ENCODE results near the gene RIPK4. TPM values are rescaled to one million over a fixed set of nuclear protein-coding genes. Genes with fewer than 3 reads are reported as not detected.

RIPK4 gene
- total and polyA plus RNA-seq, 2 of the 13 experiments (the other 11 are each of a cell fraction or from before 2014, with no cell fraction given), result 3.1 to 4.9 TPM

DNA sequence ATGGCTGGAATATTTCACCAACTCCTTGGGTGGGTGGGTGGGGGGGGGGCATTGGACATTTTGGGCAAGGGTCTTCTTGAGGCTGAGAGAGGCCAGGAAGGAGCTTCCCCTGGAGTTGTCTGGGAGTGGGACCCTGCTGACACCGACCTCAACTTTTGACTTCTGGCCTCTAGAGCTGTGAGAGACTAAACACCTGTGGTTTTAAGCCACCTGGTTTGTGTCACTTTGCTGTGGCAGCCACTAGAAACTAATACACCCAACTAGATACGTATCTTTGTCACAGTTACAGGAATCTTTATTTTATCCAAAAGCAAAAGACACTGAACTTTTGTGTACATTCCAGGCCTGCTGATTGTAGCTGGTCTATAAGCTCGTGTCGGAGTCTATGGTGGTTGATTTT is 9.9 kb upstream of the RIPK4 start:
- H4K20me1 ChIP-seq (ENCODE audit: insufficient read depth, low read length), result no peaks in the 10 kb centered on the region
- FAIRE-seq, result no peak
- no peak for DNase-seq (ENCODE audit: low spot score)
- intact Hi-C loops (cut with micrococcal nuclease; ENCODE audit: unreplicated experiment) (no loop called here), in situ Hi-C loops (cut with HindIII; ENCODE audit: extremely low pct_ligation_motif_present, low pct_unique_long_range_greater_than_20kb) (loop anchor here (5.0 kb wide), 1 partner anchor 164 kb away; no protein-coding TSS in a partner anchor)
- H2AFZ ChIP-seq (ENCODE audit: low read length), result no peak overlapping the region
- BruUV-seq (replicated peaks), result no TSS peak
- no peak overlapping the region for H3K4me3 ChIP-seq (replicated peaks in 1 of 3; ENCODE audit: insufficient read depth in 1 of 3, low read depth in 2 of 3, low read length in 3 of 3)
- ChIA-PET POLR2A (interaction anchor here (1.2 kb wide), 2 partner anchors 9 to 61 kb away, joined by 3 to 6 read pairs; partner anchors contain the start of gene RIPK4), CTCF (ENCODE audit: low intra/inter-chr PET ratio, low total read pairs) (interaction anchor here (4.1 kb wide), 1 partner anchor 165 kb away, joined by 51 read pairs; no protein-coding TSS in a partner anchor)
- no peak for ATAC-seq
- H3K27ac ChIP-seq (ENCODE audit: extremely low read length, insufficient read depth, low read length), result no peak overlapping the region
- H3K36me3 ChIP-seq (replicated peaks in 1 of 2; ENCODE audit: control insufficient read depth in 1 of 2, insufficient read depth in 2 of 2, low read length in 2 of 2), result no peaks in the 10 kb centered on the region
- no peak overlapping the region for H3K4me2 ChIP-seq (ENCODE audit: low read depth, low read length)
- peaks cover 4 to 49% of the 10 kb centered on the region in 2 experiments for H3K27me3 ChIP-seq (ENCODE audit: control insufficient read depth in 1 of 2, insufficient read depth in 2 of 2, low read length in 2 of 2)
- H3K9me3 ChIP-seq (ENCODE audit: low read length), result no peaks in the 10 kb centered on the region
- 67% methylated on average over 4 of the region's 4 CpGs for WGBS (ENCODE audit: low lambda C conversion rate)
- H3K4me1 ChIP-seq (ENCODE audit: insufficient read depth, low read length), result peaks cover 37% of the 10 kb centered on the region
- no peak overlapping the region for H3K9ac ChIP-seq (ENCODE audit: insufficient read depth, low read depth, low read length)
- H3K79me2 ChIP-seq (ENCODE audit: insufficient read depth, low read length), result no peaks in the 10 kb centered on the region
- TF ChIP-seq, protein P1, sequence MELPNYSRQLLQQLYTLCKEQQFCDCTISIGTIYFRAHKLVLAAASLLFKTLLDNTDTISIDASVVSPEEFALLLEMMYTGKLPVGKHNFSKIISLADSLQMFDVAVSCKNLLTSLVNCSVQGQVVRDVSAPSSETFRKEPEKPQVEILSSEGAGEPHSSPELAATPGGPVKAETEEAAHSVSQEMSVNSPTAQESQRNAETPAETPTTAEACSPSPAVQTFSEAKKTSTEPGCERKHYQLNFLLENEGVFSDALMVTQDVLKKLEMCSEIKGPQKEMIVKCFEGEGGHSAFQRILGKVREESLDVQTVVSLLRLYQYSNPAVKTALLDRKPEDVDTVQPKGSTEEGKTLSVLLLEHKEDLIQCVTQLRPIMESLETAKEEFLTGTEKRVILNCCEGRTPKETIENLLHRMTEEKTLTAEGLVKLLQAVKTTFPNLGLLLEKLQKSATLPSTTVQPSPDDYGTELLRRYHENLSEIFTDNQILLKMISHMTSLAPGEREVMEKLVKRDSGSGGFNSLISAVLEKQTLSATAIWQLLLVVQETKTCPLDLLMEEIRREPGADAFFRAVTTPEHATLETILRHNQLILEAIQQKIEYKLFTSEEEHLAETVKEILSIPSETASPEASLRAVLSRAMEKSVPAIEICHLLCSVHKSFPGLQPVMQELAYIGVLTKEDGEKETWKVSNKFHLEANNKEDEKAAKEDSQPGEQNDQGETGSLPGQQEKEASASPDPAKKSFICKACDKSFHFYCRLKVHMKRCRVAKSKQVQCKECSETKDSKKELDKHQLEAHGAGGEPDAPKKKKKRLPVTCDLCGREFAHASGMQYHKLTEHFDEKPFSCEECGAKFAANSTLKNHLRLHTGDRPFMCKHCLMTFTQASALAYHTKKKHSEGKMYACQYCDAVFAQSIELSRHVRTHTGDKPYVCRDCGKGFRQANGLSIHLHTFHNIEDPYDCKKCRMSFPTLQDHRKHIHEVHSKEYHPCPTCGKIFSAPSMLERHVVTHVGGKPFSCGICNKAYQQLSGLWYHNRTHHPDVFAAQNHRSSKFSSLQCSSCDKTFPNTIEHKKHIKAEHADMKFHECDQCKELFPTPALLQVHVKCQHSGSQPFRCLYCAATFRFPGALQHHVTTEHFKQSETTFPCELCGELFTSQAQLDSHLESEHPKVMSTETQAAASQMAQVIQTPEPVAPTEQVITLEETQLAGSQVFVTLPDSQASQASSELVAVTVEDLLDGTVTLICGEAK (IDR thresholded peaks at IDR 0.05), result no peak
- TF ChIP-seq, protein P1 (CRISPR knock-in tag; IDR thresholded peaks at IDR 0.05), result no peak
- TF ChIP-seq, protein P2, sequence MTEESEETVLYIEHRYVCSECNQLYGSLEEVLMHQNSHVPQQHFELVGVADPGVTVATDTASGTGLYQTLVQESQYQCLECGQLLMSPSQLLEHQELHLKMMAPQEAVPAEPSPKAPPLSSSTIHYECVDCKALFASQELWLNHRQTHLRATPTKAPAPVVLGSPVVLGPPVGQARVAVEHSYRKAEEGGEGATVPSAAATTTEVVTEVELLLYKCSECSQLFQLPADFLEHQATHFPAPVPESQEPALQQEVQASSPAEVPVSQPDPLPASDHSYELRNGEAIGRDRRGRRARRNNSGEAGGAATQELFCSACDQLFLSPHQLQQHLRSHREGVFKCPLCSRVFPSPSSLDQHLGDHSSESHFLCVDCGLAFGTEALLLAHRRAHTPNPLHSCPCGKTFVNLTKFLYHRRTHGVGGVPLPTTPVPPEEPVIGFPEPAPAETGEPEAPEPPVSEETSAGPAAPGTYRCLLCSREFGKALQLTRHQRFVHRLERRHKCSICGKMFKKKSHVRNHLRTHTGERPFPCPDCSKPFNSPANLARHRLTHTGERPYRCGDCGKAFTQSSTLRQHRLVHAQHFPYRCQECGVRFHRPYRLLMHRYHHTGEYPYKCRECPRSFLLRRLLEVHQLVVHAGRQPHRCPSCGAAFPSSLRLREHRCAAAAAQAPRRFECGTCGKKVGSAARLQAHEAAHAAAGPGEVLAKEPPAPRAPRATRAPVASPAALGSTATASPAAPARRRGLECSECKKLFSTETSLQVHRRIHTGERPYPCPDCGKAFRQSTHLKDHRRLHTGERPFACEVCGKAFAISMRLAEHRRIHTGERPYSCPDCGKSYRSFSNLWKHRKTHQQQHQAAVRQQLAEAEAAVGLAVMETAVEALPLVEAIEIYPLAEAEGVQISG (CRISPR knock-in tag; IDR thresholded peaks at IDR 0.05), result no peak
- no peak for TF ChIP-seq GATA4 (IDR thresholded peaks at IDR 0.05; ENCODE audit: borderline replicate concordance, low read depth)
- TF ChIP-seq, protein P3, sequence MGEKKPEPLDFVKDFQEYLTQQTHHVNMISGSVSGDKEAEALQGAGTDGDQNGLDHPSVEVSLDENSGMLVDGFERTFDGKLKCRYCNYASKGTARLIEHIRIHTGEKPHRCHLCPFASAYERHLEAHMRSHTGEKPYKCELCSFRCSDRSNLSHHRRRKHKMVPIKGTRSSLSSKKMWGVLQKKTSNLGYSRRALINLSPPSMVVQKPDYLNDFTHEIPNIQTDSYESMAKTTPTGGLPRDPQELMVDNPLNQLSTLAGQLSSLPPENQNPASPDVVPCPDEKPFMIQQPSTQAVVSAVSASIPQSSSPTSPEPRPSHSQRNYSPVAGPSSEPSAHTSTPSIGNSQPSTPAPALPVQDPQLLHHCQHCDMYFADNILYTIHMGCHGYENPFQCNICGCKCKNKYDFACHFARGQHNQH (CRISPR knock-in tag; IDR thresholded peaks at IDR 0.05), result no peak
- TF ChIP-seq, protein P4, sequence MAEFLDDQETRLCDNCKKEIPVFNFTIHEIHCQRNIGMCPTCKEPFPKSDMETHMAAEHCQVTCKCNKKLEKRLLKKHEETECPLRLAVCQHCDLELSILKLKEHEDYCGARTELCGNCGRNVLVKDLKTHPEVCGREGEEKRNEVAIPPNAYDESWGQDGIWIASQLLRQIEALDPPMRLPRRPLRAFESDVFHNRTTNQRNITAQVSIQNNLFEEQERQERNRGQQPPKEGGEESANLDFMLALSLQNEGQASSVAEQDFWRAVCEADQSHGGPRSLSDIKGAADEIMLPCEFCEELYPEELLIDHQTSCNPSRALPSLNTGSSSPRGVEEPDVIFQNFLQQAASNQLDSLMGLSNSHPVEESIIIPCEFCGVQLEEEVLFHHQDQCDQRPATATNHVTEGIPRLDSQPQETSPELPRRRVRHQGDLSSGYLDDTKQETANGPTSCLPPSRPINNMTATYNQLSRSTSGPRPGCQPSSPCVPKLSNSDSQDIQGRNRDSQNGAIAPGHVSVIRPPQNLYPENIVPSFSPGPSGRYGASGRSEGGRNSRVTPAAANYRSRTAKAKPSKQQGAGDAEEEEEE (CRISPR knock-in tag; IDR thresholded peaks at IDR 0.05; ENCODE audit: borderline replicate concordance), result no peak
